Breast epithelium (tissue), 4 donors: ENCODE data around the gene CTSC. TPM values are rescaled to one million over a fixed set of nuclear protein-coding genes. Genes with fewer than 3 reads are reported as not detected.

ENCODE experiments used
- DNase-seq, 2 donors: peaks; one replicate each; pipeline ENCODE4 v3.0.0-alpha.2; 2019; ENCODE audit warnings: low spot score in 2 of 2
- H3K27ac ChIP-seq, 2 donors: fragments of 200-600 bp; sonication (generic) in 1 of 2; one replicate each; pipeline ENCODE4 v1.5.1; 2016 to 2019; ENCODE audit warnings: mild to moderate bottlenecking in 1 of 2
- H3K27me3 ChIP-seq, 2 donors: fragments of 200-600 bp; sonication (generic) in 1 of 2; one replicate each; pipeline versions ENCODE4 v1.5.1 to v1.6.0; 2017 to 2019; ENCODE audit warnings: control low read depth in 1 of 2, mild to moderate bottlenecking in 1 of 2
- H3K36me3 ChIP-seq: fragments of 200-600 bp; one replicate; pipeline ENCODE4 v1.5.1; 2019
- H3K4me1 ChIP-seq, 2 donors: fragments of 200-600 bp; sonication (generic); one replicate each; pipeline ENCODE4 v1.5.1; 2016 to 2019; ENCODE audit warnings: control low read depth in 1 of 2
- H3K4me3 ChIP-seq, 3 donors: fragments of 200-600 bp; sonication (generic); 1 replicate in 2 of 3; 2 replicates in 1 of 3; pipeline ENCODE4 v1.5.1; 2016 to 2019; ENCODE audit warnings: mild to moderate bottlenecking in 3 of 3, moderate library complexity in 2 of 3
- H3K9me3 ChIP-seq, 2 donors: fragments of 200-600 bp; sonication (generic) in 1 of 2; one replicate each; pipeline ENCODE4 v1.5.1; 2016 to 2019; ENCODE audit warnings: control low read depth in 1 of 2
- CTCF ChIP-seq, 3 donors: fragments of 450-650 bp; IDR thresholded peaks; one replicate each; pipeline ENCODE4 v1.5.1; 2016 to 2017; ENCODE audit warnings: antibody characterized with exemption in 3 of 3, mild to moderate bottlenecking in 3 of 3, moderate library complexity in 3 of 3
- POLR2A ChIP-seq: fragments of 450-650 bp; IDR thresholded peaks from one replicate; pipeline ENCODE4 v1.6.1; 2016; ENCODE audit warnings: antibody characterized with exemption, mild to moderate bottlenecking, moderate library complexity
- POLR2AphosphoS5 ChIP-seq, 3 donors: sonication (generic); formaldehyde crosslinking; IDR thresholded peaks; one replicate each; pipeline ENCODE4 v1.6.1; 2017; ENCODE audit warnings: antibody characterized with exemption in 3 of 3
- intact Hi-C: fragments of 100-400 bp; cut with DNase I; formaldehyde crosslinking; loops from one replicate; pipeline ENCODE4 v1.15.1; 2023; ENCODE audit warnings: low total_unique reads
- total RNA-seq, 3 donors: library from RNA; depleted of rRNA; stranded (reverse); fragments of >200 nt; gene quantifications; one replicate each; pipeline ENCODE4 v1.1.0, GENCODE V29; 2016

CTSC gene
- total RNA-seq, 3 donors from 2014 or later, result 56.0 to 103 (median 64.1) TPM

GRCh38 chr11:88300888-88301487 lies 36.5 kb downstream of the CTSC start:
- intact Hi-C loops, result no loop called here
- Histone ChIP-seq H3K36me3 (no peaks in the 10 kb centered on the region), H3K4me1 (no peaks in the 10 kb centered on the region), H3K4me3 (no peak overlapping the region), H3K27ac (no peak overlapping the region), H3K27me3 (no peaks in the 10 kb centered on the region), H3K9me3 (no peaks in the 10 kb centered on the region)
- TF ChIP-seq POLR2A, result no peak
- TF ChIP-seq POLR2AphosphoS5 (IDR thresholded peaks at IDR 0.05), result no peak
- TF ChIP-seq CTCF (IDR thresholded peaks at IDR 0.05), result no peak
- DNase-seq, result no peak

DNA sequence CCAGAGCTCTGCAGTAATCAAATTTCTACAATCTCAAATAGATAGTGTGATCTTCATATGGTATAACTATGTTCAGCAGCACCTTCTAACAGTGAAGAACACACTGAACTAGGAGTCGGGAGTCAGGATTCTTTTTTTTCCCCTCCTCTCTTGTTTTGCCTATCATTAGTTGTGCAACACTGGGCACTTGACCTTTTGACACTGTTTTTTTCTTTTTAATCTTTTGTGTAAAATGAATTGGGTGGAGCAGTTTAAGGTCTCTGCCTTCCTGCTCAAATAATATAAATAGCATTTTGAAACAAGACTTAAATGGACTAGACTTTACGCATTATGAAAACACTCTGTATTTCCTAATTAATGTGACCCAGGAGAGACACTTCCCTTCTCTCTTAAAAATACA lies 39.7 kb downstream of the CTSC start:
- DNase-seq, result no peak
- H3K27ac ChIP-seq, result no peak overlapping the region
- no peaks in the 10 kb centered on the region for H3K4me1 ChIP-seq
- no peaks in the 10 kb centered on the region for H3K9me3 ChIP-seq
- H3K4me3 ChIP-seq, result no peak overlapping the region
- H3K36me3 ChIP-seq, result no peaks in the 10 kb centered on the region
- intact Hi-C loops, result no loop called here
- no peaks in the 10 kb centered on the region for H3K27me3 ChIP-seq
- TF ChIP-seq CTCF (IDR thresholded peaks at IDR 0.05) (no peak), POLR2A (no peak), POLR2AphosphoS5 (IDR thresholded peaks at IDR 0.05) (no peak)

- H3K9me3 ChIP-seq, result no peaks in the 10 kb centered on the region
- no peaks in the 10 kb centered on the region for H3K36me3 ChIP-seq
- DNase-seq, result no peak
- intact Hi-C loops, result no loop called here
- no peaks in the 10 kb centered on the region for H3K4me1 ChIP-seq
- no peaks in the 10 kb centered on the region for H3K27me3 ChIP-seq
- H3K4me3 ChIP-seq, result no peak overlapping the region
- no peak overlapping the region for H3K27ac ChIP-seq
- TF ChIP-seq POLR2A (no peak), CTCF (IDR thresholded peaks at IDR 0.05) (no peak), POLR2AphosphoS5 (IDR thresholded peaks at IDR 0.05) (no peak)
Observed at GRCh38 chr11:88297421-88297820, 40.1 kb downstream of the CTSC start.

GRCh38 chr11:88295028-88295427 lies 42.5 kb downstream of the CTSC start:
- TF ChIP-seq POLR2AphosphoS5 (IDR thresholded peaks at IDR 0.05) (no peak), CTCF (IDR thresholded peaks at IDR 0.05) (no peak), POLR2A (no peak)
- Histone ChIP-seq H3K9me3 (no peaks in the 10 kb centered on the region), H3K36me3 (no peaks in the 10 kb centered on the region), H3K4me3 (no peak overlapping the region), H3K27me3 (no peaks in the 10 kb centered on the region), H3K4me1 (no peaks in the 10 kb centered on the region), H3K27ac (no peak overlapping the region)
- intact Hi-C loops, result no loop called here
- DNase-seq, result no peak

- DNase-seq, result no peak
- intact Hi-C loops, result no loop called here
- TF ChIP-seq POLR2A (no peak), CTCF (IDR thresholded peaks at IDR 0.05) (no peak), POLR2AphosphoS5 (IDR thresholded peaks at IDR 0.05) (no peak)
- no peak overlapping the region for H3K27ac ChIP-seq
- H3K9me3 ChIP-seq, result no peaks in the 10 kb centered on the region
- no peaks in the 10 kb centered on the region for H3K36me3 ChIP-seq
- no peaks in the 10 kb centered on the region for H3K4me1 ChIP-seq
- H3K27me3 ChIP-seq, result no peaks in the 10 kb centered on the region
- H3K4me3 ChIP-seq, result no peak overlapping the region
Observed at GRCh38 chr11:88293931-88294330, 43.6 kb downstream of the CTSC start.
